HUES64 (cell line): Measurements from ENCODE around the gene ODR4. TPM values are rescaled to one million over a fixed set of nuclear protein-coding genes. Genes with fewer than 3 reads are reported as not detected.
"Not testable (repeated sequence)": the region's sequence is repeated elsewhere in the genome, so short reads cannot be mapped to it uniquely, and the experiment has no call there.

Experiments
- H3K27ac ChIP-seq: 2 replicates; pipeline ENCODE4 v1.7.0; 2013; ENCODE audit warnings: low read depth, low read length, inconsistent platforms
- H3K27me3 ChIP-seq: 2 replicates; pipeline ENCODE4 v1.6.1; 2013; ENCODE audit warnings: mild to moderate bottlenecking, low read length; ENCODE audit not compliant: insufficient read depth
- H3K36me3 ChIP-seq: 2 replicates; pipeline ENCODE4 v1.6.1; 2013; ENCODE audit warnings: mild to moderate bottlenecking, low read length; ENCODE audit not compliant: insufficient read depth
- H3K4me1 ChIP-seq: 2 replicates; pipeline ENCODE4 v1.6.1; 2013; ENCODE audit warnings: mild to moderate bottlenecking, low read length, moderate library complexity; ENCODE audit not compliant: insufficient read depth
- H3K4me3 ChIP-seq: 2 replicates; pipeline ENCODE4 v1.5.1; 2013; ENCODE audit warnings: mild to moderate bottlenecking, low read length, moderate library complexity
- H3K9ac ChIP-seq: 2 replicates; pipeline ENCODE4 v1.6.1; 2013; ENCODE audit warnings: mild to moderate bottlenecking, low read depth, low read length
- H3K9me3 ChIP-seq: 2 replicates; pipeline ENCODE4 v1.6.1; 2013; ENCODE audit warnings: low read depth, low read length; ENCODE audit not compliant: insufficient read depth
- WGBS: fragments of 150-250, 120-280 bp; methylation state at CpG from one replicate; pipeline ENCODE4 v1.1.7; 2013; ENCODE audit warnings: missing lambda C conversion rate; 5-methylcytosine and 5-hydroxymethylcytosine counted together
- polyA plus RNA-seq, 2 experiments: library from polyadenylated mRNA; stranded (reverse); fragments of 50-300 nt; gene quantifications; one replicate each; pipeline ENCODE4 v1.2.3, GENCODE V29; 2013

The ODR4 gene
- 13.9 TPM for polyA plus RNA-seq (2013, experiment 1 of 2)
- polyA plus RNA-seq (2013, experiment 2 of 2): 15.8 TPM

DNA sequence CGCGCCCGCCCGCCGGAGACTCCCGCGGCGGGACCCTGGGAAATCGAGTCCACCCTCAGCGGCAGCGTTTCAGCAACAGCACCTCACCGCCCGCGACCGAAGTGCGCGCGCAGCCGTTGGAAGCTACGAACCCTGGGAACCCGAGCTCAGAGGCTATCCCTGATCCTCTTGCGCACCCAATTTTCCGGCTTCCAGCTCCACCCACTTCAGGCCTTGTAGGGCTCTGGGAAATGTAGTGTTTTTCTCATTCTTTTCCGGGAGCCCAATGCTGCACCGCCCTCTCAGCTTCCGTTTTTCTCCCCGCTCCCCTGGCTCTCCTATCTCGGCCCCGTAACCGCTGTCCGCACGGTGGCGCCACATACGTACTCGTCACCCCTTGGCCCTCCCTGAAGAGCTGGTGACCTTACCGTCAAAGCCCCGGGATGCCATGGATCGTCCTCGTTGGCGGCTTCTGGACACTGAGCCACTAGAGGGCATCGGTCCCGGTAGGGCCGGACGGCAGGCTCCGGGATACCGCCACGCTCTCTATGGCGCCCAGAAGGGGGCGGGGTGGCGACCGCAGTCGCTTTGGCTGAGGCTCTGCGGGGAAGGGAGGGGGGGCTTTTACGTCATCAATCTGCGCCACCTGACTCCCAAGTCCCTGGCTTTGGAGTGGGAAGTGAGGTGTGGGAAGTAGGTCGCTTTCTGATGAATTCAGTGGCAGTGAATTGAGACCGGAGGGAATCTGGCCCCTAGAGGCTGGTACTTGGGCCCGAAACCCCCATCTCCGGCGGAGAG is at the start of gene ODR4, which contains the start of gene TPR:
TSS of gene ODR4 (plus strand) at position 687 of the 777 bp plus-strand sequence. CDS start 3,948 bp downstream, outside the sequence.
TSS of gene TPR (minus strand) at position 102 of the 777 bp plus-strand sequence. CDS start 225 bp downstream, outside the sequence.
- H3K36me3 ChIP-seq: peaks cover 44% of the 10 kb centered on the region
- H3K4me1 ChIP-seq: peaks cover 14% of the 10 kb centered on the region
- H3K4me3 ChIP-seq: peak within 1 kb of the TSS; percentile 99
- peak within 1 kb of the TSS; percentile 96 for H3K27ac ChIP-seq
- peak within 1 kb of the TSS; percentile 92 for H3K9ac ChIP-seq
- H3K27me3 ChIP-seq: no peaks in the 10 kb centered on the region
- no peaks in the 10 kb centered on the region for H3K9me3 ChIP-seq
- WGBS: under 1% methylated on average over 60 of the region's 60 CpGs

DNA sequence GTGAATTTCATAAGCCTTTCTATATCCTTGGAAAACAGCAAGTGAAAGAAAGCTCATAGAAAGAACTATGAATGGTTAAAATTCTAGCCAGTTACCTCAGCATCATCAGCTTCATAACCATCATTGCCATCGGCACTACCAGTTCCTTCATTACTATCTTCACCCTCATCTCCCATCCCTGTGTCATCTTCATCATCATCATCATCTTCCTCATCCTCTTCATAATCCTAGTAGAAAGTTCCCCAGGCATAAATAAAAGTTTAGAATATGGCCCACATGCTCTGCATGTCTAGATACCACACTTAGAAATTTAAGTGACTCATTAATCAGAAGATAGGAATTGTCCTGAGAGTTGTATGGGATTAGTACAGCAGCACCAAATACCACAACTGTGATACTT is 49.6 kb upstream of the ODR4 start:
- Histone ChIP-seq H3K36me3 (peaks cover 97% of the 10 kb centered on the region), H3K4me1 (no peaks in the 10 kb centered on the region), H3K27me3 (no peaks in the 10 kb centered on the region), H3K27ac (no peak overlapping the region), H3K9me3 (no peaks in the 10 kb centered on the region), H3K9ac (no peak overlapping the region), H3K4me3 (no peak overlapping the region)
- 85% methylated on average over 1 of the region's 1 CpG for WGBS

- H3K27ac ChIP-seq: no peak overlapping the region
- no peaks in the 10 kb centered on the region for H3K9me3 ChIP-seq
- WGBS: 100% methylated on average over 1 of the region's 1 CpG
- H3K36me3 ChIP-seq: peaks cover 97% of the 10 kb centered on the region
- H3K27me3 ChIP-seq: no peaks in the 10 kb centered on the region
- no peak overlapping the region for H3K4me3 ChIP-seq
- no peak overlapping the region for H3K9ac ChIP-seq
- no peaks in the 10 kb centered on the region for H3K4me1 ChIP-seq
Observed at GRCh38 chr1:186327331-186327730, 48.3 kb upstream of the ODR4 start.

DNA sequence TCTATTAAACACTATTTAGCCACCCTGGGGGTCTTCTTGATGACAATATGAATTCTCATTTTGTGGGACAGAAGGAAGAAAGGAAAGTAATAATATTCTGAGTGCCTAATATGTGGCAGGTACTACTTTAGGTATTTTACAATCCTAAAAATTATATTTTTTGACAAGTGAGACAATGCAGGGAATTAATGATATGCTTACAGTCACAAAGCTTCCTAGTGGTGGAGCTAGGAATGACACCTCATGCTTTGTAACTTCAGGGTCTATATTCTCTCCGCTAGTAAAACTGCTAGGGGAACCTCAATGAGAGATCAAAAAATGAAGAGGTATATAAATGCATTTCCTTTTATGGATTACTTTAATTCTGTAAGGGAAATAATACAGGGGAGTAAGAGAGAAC is 44.9 kb upstream of the ODR4 start:
- H3K27me3 ChIP-seq: no peaks in the 10 kb centered on the region
- H3K36me3 ChIP-seq: peaks cover 97% of the 10 kb centered on the region
- no peak overlapping the region for H3K27ac ChIP-seq
- H3K9me3 ChIP-seq: no peaks in the 10 kb centered on the region
- WGBS: 93% methylated on average over 1 of the region's 1 CpG
- H3K4me1 ChIP-seq: no peaks in the 10 kb centered on the region
- H3K4me3 ChIP-seq: no peak overlapping the region
- no peak overlapping the region for H3K9ac ChIP-seq

DNA sequence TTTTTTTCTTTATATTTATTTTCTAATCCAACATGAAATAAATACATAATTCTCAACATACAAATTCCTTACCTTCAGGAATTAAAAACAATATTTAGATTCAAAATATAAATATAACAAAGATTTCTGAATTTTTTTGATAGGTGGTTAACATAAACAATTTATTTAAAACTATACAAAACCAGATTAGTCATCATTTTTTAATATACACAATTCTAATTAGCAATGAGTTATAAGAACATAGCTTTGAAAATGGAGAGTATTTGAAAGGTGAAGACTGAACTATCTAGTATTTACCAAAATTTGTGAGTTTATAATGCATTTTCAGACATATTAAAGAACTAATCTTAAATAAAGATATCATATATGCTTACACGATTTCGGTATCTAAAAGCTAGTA is 38.1 kb upstream of the ODR4 start:
- no peaks in the 10 kb centered on the region for H3K4me1 ChIP-seq
- H3K4me3 ChIP-seq: no peak overlapping the region
- no peak overlapping the region for H3K27ac ChIP-seq
- no peaks in the 10 kb centered on the region for H3K9me3 ChIP-seq
- no peaks in the 10 kb centered on the region for H3K27me3 ChIP-seq
- no peak overlapping the region for H3K9ac ChIP-seq
- H3K36me3 ChIP-seq: peaks cover 99% of the 10 kb centered on the region
- no CpG with 5 or more reads among the region's 2 CpGs for WGBS

GRCh38 chr1:186340772-186341171 is 34.9 kb upstream of the ODR4 start:
- Histone ChIP-seq H3K4me1 (no peaks in the 10 kb centered on the region), H3K9ac (no peak overlapping the region), H3K36me3 (peaks cover 99% of the 10 kb centered on the region), H3K9me3 (no peaks in the 10 kb centered on the region), H3K27me3 (no peaks in the 10 kb centered on the region), H3K4me3 (no peak overlapping the region), H3K27ac (no peak overlapping the region)
- 98% methylated on average over 5 of the region's 5 CpGs for WGBS

GRCh38 chr1:186347837-186348691 is 27.6 kb upstream of the ODR4 start:
- WGBS: 93% methylated on average over 8 of the region's 8 CpGs
- not testable (repeated sequence) for H3K4me1 ChIP-seq, H3K9me3 ChIP-seq, H3K9ac ChIP-seq, H3K4me3 ChIP-seq, H3K27ac ChIP-seq, H3K27me3 ChIP-seq
- H3K36me3 ChIP-seq: peaks cover 97% of the 10 kb centered on the region

GRCh38 chr1:186374303-186375151 is 1.1 kb upstream of the ODR4 start:
- Histone ChIP-seq H3K4me3 (peak overlapping the region; percentile 99), H3K4me1 (peaks cover 14% of the 10 kb centered on the region), H3K27me3 (no peaks in the 10 kb centered on the region), H3K27ac (peak overlapping the region; percentile 96), H3K9ac (peak overlapping the region; percentile 92), H3K9me3 (no peaks in the 10 kb centered on the region), H3K36me3 (peaks cover 44% of the 10 kb centered on the region)
- under 1% methylated on average over 37 of the region's 37 CpGs for WGBS

DNA sequence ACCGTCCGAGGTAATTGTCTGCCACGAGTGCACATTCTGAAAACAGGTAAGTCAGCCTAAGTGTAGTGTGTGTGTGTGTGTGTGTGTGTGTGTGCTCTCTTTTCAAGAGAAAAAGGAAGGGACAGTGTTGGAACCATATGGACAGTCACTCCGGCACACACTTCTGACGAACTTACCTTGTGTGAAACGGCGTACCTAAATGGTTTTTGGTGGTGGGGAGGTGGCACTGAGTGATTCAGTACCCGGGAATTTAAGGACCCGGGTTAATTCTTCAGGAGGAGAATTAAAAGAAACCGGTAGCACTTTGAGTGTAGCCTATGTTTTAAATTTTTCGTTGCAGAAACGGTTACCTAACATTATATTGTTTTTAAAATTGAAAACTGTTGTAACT is 286 bp downstream of the ODR4 start:
- Histone ChIP-seq H3K36me3 (peaks cover 44% of the 10 kb centered on the region), H3K27ac (peak overlapping the region; percentile 96), H3K4me3 (peak overlapping the region; percentile 99), H3K27me3 (no peaks in the 10 kb centered on the region), H3K4me1 (peaks cover 14% of the 10 kb centered on the region), H3K9ac (peak overlapping the region; percentile 92), H3K9me3 (no peaks in the 10 kb centered on the region)
- under 1% methylated on average over 10 of the region's 12 CpGs for WGBS

DNA sequence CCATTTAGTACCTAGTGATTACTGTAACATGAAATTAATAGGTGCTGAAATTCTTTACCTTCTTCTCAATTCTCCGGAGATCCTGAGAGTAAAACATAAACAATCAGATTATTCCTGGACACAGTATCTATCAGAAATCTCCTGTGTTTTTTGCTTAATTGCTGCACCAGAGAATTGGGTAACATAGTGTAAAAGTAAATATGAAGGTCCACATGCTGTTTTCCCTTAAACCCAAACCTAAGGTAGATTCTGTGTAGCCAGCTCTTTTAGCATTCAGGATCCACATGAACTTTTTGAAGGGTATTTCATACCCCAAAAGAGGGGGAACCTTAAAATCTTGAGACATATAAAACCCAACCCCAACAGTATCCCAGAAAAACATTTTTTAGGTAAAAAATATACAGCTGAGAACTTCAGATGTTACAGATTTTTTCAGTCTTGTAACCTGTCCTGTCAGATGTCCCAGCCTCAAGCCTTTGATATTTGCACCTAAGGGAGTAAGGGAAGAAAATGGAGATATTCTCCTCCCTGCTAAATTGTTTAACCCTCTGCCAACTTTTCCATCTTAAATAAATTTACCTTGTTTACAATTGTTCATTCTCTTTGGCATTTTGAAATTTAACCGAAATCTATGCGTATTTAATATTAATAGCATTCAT is 11.2 kb downstream of the ODR4 start:
- peaks cover 98% of the 10 kb centered on the region for H3K36me3 ChIP-seq
- no peak overlapping the region for H3K27ac ChIP-seq
- WGBS: 100% methylated on average over 3 of the region's 3 CpGs
- H3K9ac ChIP-seq: no peak overlapping the region
- H3K27me3 ChIP-seq: no peaks in the 10 kb centered on the region
- H3K4me3 ChIP-seq: no peak overlapping the region
- no peaks in the 10 kb centered on the region for H3K9me3 ChIP-seq
- no peaks in the 10 kb centered on the region for H3K4me1 ChIP-seq
